H9 (cell line): ENCODE data around the gene ACSBG1. TPM values are rescaled to one million over a fixed set of nuclear protein-coding genes. Genes with fewer than 3 reads are reported as not detected.

Experiments
- DNase-seq: peaks from one replicate; pipeline ENCODE4 v3.0.0-alpha.2; 2017
- H2AFZ ChIP-seq: one replicate; pipeline ENCODE4 v1.6.1; 2013; ENCODE audit warnings: mild to moderate bottlenecking, low read length, control low read depth, moderate library complexity
- H2AK5ac ChIP-seq: 2 replicates; pipeline ENCODE4 v1.6.1; 2013; ENCODE audit warnings: low read length, control low read depth, mixed read lengths; ENCODE audit not compliant: insufficient read length
- H2BK120ac ChIP-seq: one replicate; pipeline ENCODE4 v1.6.1; 2013; ENCODE audit warnings: low read depth, mild to moderate bottlenecking, low read length, control low read depth, inconsistent platforms; ENCODE audit not compliant: poor library complexity, severe bottlenecking
- H2BK12ac ChIP-seq: 2 replicates; pipeline ENCODE4 v1.6.1; 2013; ENCODE audit warnings: low read length, control low read depth, mixed read lengths, low read depth; ENCODE audit not compliant: insufficient read length
- H2BK15ac ChIP-seq: 2 replicates; pipeline ENCODE4 v1.6.1; 2013; ENCODE audit warnings: low read depth, low read length, control low read depth
- H2BK20ac ChIP-seq: one replicate; pipeline ENCODE4 v1.6.1; 2013; ENCODE audit warnings: low read depth, mild to moderate bottlenecking, low read length, control low read depth, inconsistent platforms; ENCODE audit not compliant: poor library complexity, severe bottlenecking
- H2BK5ac ChIP-seq: 2 replicates; pipeline ENCODE4 v1.6.1; 2013; ENCODE audit warnings: low read length, control low read depth, mixed read lengths; ENCODE audit not compliant: insufficient read length
- H3K14ac ChIP-seq: 2 replicates; pipeline ENCODE4 v1.6.1; 2013; ENCODE audit warnings: low read length, control low read depth; ENCODE audit not compliant: insufficient read depth
- H3K18ac ChIP-seq: 2 replicates; pipeline ENCODE4 v1.6.1; 2013; ENCODE audit warnings: low read depth, mild to moderate bottlenecking, mixed read lengths, low read length, control low read depth; ENCODE audit not compliant: insufficient read length
- H3K23ac ChIP-seq: 2 replicates; pipeline ENCODE4 v1.6.1; 2013; ENCODE audit warnings: low read length, control low read depth, mixed read lengths, low read depth; ENCODE audit not compliant: insufficient read length
- H3K23me2 ChIP-seq: 2 replicates; pipeline ENCODE4 v1.6.1; 2013; ENCODE audit warnings: low read depth, mild to moderate bottlenecking, mixed read lengths, low read length, control low read depth; ENCODE audit not compliant: insufficient read length, poor library complexity, severe bottlenecking
- H3K27ac ChIP-seq: 2 replicates; pipeline ENCODE4 v1.5.1; 2013; ENCODE audit warnings: low read length, control low read depth, mixed read lengths, low read depth; ENCODE audit not compliant: insufficient read length
- H3K27me3 ChIP-seq: 2 replicates; pipeline ENCODE4 v1.6.1; 2013; ENCODE audit warnings: low read length, control low read depth, inconsistent platforms; ENCODE audit not compliant: insufficient read depth
- H3K4ac ChIP-seq: 2 replicates; pipeline ENCODE4 v1.6.1; 2013; ENCODE audit warnings: low read depth, mild to moderate bottlenecking, control low read depth, inconsistent platforms, low read length, moderate library complexity
- H3K4me1 ChIP-seq: 2 replicates; pipeline ENCODE4 v1.6.1; 2013; ENCODE audit warnings: low read length, control low read depth, inconsistent platforms; ENCODE audit not compliant: insufficient read depth
- H3K4me2 ChIP-seq: 2 replicates; pipeline ENCODE4 v1.6.1; 2013; ENCODE audit warnings: low read length, control low read depth, mixed read lengths; ENCODE audit not compliant: insufficient read length, insufficient read depth
- H3K56ac ChIP-seq: 2 replicates; pipeline ENCODE4 v1.6.1; 2013; ENCODE audit warnings: low read depth, mild to moderate bottlenecking, mixed read lengths, low read length, control low read depth; ENCODE audit not compliant: insufficient read length
- H3K79me1 ChIP-seq: 2 replicates; pipeline ENCODE4 v1.6.1; 2013; ENCODE audit warnings: low read depth, mild to moderate bottlenecking, moderate library complexity, low read length, control low read depth, inconsistent platforms; ENCODE audit not compliant: insufficient read depth, poor library complexity, severe bottlenecking
- H3K79me2 ChIP-seq: 2 replicates; pipeline ENCODE4 v1.6.1; 2013; ENCODE audit warnings: low read length, control low read depth, inconsistent platforms; ENCODE audit not compliant: insufficient read depth
- H3K9ac ChIP-seq: 2 replicates; pipeline ENCODE4 v1.6.1; 2013; ENCODE audit warnings: low read length, control low read depth, mixed read lengths; ENCODE audit not compliant: insufficient read length; ENCODE audit errors: extremely low read depth
- H3K9me3 ChIP-seq: one replicate; pipeline ENCODE4 v1.6.1; 2013; ENCODE audit warnings: low read depth, low read length, inconsistent platforms; ENCODE audit not compliant: control insufficient read depth
- H3T11ph ChIP-seq: one replicate; pipeline ENCODE4 v1.6.1; 2013; ENCODE audit warnings: mild to moderate bottlenecking, low read length, control low read depth, inconsistent platforms
- H4K20me1 ChIP-seq: one replicate; pipeline ENCODE4 v1.6.1; 2013; ENCODE audit not compliant: control insufficient read depth, insufficient read length, insufficient read depth
- H4K5ac ChIP-seq: 2 replicates; pipeline ENCODE4 v1.6.1; 2013; ENCODE audit warnings: low read depth, mild to moderate bottlenecking, mixed read lengths, low read length, control low read depth; ENCODE audit not compliant: insufficient read length
- H4K8ac ChIP-seq: replicated peaks from 2 replicates; pipeline ENCODE4 v1.6.1; 2013; ENCODE audit warnings: low read length, control low read depth, mixed read lengths, low read depth; ENCODE audit not compliant: insufficient read length
- H4K91ac ChIP-seq: 2 replicates; pipeline ENCODE4 v1.6.1; 2013; ENCODE audit warnings: low read depth, mild to moderate bottlenecking, moderate library complexity, mixed read lengths, low read length, control low read depth; ENCODE audit not compliant: insufficient read length
- H3K27ac Mint-ChIP-seq, 3 experiments: 2 replicates in 2 of 3; 3 replicates in 1 of 3; pipeline ENCODE4 v1.8.0; 2020 to 2021; ENCODE audit warnings: mixed read lengths in 3 of 3, mild to moderate bottlenecking in 1 of 3, moderate library complexity in 1 of 3
- H3K27me3 Mint-ChIP-seq: 2 replicates; pipeline ENCODE4 v1.8.0; 2021; ENCODE audit warnings: low read depth, mild to moderate bottlenecking, moderate library complexity, mixed read lengths
- H3K36me3 Mint-ChIP-seq, 3 experiments: 2 replicates in 2 of 3; 3 replicates in 1 of 3; pipeline ENCODE4 v1.8.0; 2020 to 2021; ENCODE audit warnings: low read depth in 3 of 3, mixed read lengths in 3 of 3; ENCODE audit not compliant: insufficient read depth in 1 of 3
- H3K4me1 Mint-ChIP-seq, 2 experiments: 2 replicates each; pipeline ENCODE4 v1.8.0; 2020; ENCODE audit warnings: mixed read lengths in 2 of 2
- H3K4me3 Mint-ChIP-seq, 2 experiments: 2 replicates in 1 of 2; 3 replicates in 1 of 2; pipeline ENCODE4 v1.8.0; 2020 to 2021; ENCODE audit warnings: mild to moderate bottlenecking in 2 of 2, mixed read lengths in 2 of 2, moderate library complexity in 1 of 2
- H3K9me3 Mint-ChIP-seq, 2 experiments: 2 replicates in 1 of 2; 3 replicates in 1 of 2; pipeline ENCODE4 v1.8.0; 2020; ENCODE audit warnings: mild to moderate bottlenecking in 2 of 2, mixed read lengths in 2 of 2, moderate library complexity in 1 of 2
- CTCF ChIP-seq: fragments of 200-600 bp; sonication (generic); conservative IDR thresholded peaks from 3 replicates; pipeline ENCODE4 v1.8.0; 2021; ENCODE audit warnings: antibody characterized with exemption, mild to moderate bottlenecking
- WGBS: extraction: QIAGEN DNeasy Blood & Tissue Kit; methylation state at CpG from one replicate; pipeline ENCODE4 v1.1.7; 2013; ENCODE audit warnings: missing lambda C conversion rate, low lambda C conversion rate, mixed read lengths; ENCODE audit not compliant: insufficient read length; ENCODE audit errors: extremely low coverage; 5-methylcytosine and 5-hydroxymethylcytosine counted together
- total RNA-seq: library from RNA; stranded (reverse); gene quantifications from 2 replicates; pipeline ENCODE4 v1.2.1, GENCODE V29; 2021

Gene ACSBG1
- total RNA-seq, 1 experiment from 2014 or later = 2.2 TPM

GRCh38 chr15:78195735-78196201 is 38.6 kb downstream of the ACSBG1 start:
- Histone ChIP-seq H2BK120ac (no peak overlapping the region), H3K4me1 (no peaks in the 10 kb centered on the region), H2BK5ac (no peak overlapping the region), H3K79me2 (no peaks in the 10 kb centered on the region), H3K18ac (no peak overlapping the region), H4K91ac (no peak overlapping the region), H3K4ac (no peak overlapping the region), H3K9me3 (no peaks in the 10 kb centered on the region), H2BK12ac (no peak overlapping the region), H3K23ac (no peak overlapping the region), H3K4me2 (no peak overlapping the region), H3K14ac (no peak overlapping the region), H3K79me1 (no peaks in the 10 kb centered on the region), H4K20me1 (no peaks in the 10 kb centered on the region), H4K5ac (no peak overlapping the region), H3T11ph (no peak overlapping the region), H3K56ac (no peak overlapping the region), H4K8ac (no peak overlapping the region), H3K23me2 (no peaks in the 10 kb centered on the region), H3K27ac (no peak overlapping the region), H2AK5ac (no peak overlapping the region), H2AFZ (no peak overlapping the region), H2BK20ac (no peak overlapping the region), H3K9ac (no peak overlapping the region), H2BK15ac (no peak overlapping the region), H3K27me3 (no peaks in the 10 kb centered on the region)
- peaks cover 0 to 5% of the 10 kb centered on the region in 2 experiments; a peak in 2 of 5 replicates for H3K9me3 Mint-ChIP-seq
- peak; percentile 87 for TF ChIP-seq CTCF
- WGBS = no CpG with 5 or more reads among the region's 7 CpGs
- no peak overlapping the region for H3K4me3 Mint-ChIP-seq
- H3K27ac Mint-ChIP-seq = no peak overlapping the region
- H3K36me3 Mint-ChIP-seq = peaks cover 0 to 2% (median 0%) of the 10 kb centered on the region in 3 experiments; a peak in 1 of 7 replicates
- peaks cover 0 to 2% of the 10 kb centered on the region in 2 experiments; a peak in 2 of 4 replicates for H3K4me1 Mint-ChIP-seq
- no peaks in the 10 kb centered on the region; the same call in 1 of the 2 replicates for H3K27me3 Mint-ChIP-seq
- peak; percentile 65 for DNase-seq
